ENCODE data around the gene GON4L.
"Not testable (repeated sequence)": the region's sequence is repeated elsewhere in the genome, so short reads cannot be mapped to it uniquely, and the experiment has no call there.

Gene GON4L

GRCh38 chr1:155873860-155874259 lies 16.8 kb upstream of the GON4L start:
- no peak for FAIRE-seq

DNA sequence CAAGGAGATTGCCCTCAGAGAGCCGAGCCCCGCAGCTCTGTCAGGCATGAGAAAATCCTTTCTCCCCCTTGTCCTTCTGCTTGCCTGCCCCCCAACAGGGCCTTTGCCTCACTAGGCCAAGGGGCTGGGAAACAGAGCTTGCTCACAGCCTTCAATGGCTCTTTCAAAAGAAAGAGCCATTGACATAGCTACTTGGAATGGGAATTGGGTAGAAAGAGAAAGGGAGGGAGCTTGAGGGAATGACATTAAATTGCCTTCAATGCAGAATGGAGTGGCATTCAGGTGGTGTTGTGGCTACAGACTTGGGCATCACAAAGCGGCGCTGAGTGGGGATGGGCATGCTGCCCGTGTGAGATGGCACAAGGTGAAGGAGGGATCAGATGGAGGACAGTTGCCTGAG lies 15.5 kb upstream of the GON4L start:
- no peak for FAIRE-seq

- no peak for FAIRE-seq
Observed at GRCh38 chr1:155871390-155871789, 14.4 kb upstream of the GON4L start.

GRCh38 chr1:155867766-155868165 lies 10.8 kb upstream of the GON4L start:
- no peak for FAIRE-seq

GRCh38 chr1:155864393-155864792 lies 7.4 kb upstream of the GON4L start:
- FAIRE-seq = no peak

GRCh38 chr1:155861896-155862295 lies 4.9 kb upstream of the GON4L start:
- FAIRE-seq = no peak

- no peak for FAIRE-seq
Observed at GRCh38 chr1:155860970-155861510, 4.0 kb upstream of the GON4L start.

- no peak for FAIRE-seq
Observed at GRCh38 chr1:155859881-155860871, 3.2 kb upstream of the GON4L start.

DNA sequence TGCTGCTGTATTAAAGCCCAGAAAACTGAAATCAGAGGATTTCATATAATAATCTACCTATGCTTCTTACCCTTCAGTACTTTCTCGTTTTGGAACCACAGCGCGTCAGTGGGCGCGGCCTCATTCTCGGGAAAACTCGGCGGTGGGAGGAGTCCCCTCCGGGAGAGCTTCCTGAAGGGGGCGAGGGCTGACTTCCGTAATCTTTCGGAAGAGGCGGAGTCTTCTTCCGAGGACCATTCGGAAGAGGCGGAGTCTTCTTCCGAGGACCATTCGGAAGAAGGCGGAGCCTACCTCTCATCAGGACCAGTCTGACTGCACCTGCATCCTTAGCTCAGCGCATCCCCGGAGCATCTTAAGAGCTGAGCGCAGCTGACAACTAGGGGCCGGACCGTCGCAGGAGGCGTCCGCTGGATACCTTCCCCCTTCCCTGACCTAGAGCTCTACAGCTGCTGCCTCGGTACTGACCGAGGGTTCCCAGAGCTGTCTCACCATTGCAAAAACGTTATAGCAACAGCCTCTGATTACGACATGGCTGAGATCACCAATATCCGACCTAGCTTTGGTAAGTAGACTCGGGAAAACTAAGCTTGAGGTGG lies 2.3 kb upstream of the GON4L start, which contains the start of gene SYT11:
TSS of gene SYT11 (plus strand) at position 334 of the 596 bp plus-strand sequence. CDS start at position 529, 195 bp downstream.
- FAIRE-seq = peak; percentile 97

- FAIRE-seq = no peak
Observed at GRCh38 chr1:155858800-155859233, 1.8 kb upstream of the GON4L start.

- FAIRE-seq = no peak
Observed at GRCh38 chr1:155856257-155856974, 598 bp downstream of the GON4L start.

GRCh38 chr1:155850345-155850744 lies 6.7 kb downstream of the GON4L start:
- no peak for FAIRE-seq

GRCh38 chr1:155847823-155848529 lies 9.0 kb downstream of the GON4L start:
- FAIRE-seq = no peak

DNA sequence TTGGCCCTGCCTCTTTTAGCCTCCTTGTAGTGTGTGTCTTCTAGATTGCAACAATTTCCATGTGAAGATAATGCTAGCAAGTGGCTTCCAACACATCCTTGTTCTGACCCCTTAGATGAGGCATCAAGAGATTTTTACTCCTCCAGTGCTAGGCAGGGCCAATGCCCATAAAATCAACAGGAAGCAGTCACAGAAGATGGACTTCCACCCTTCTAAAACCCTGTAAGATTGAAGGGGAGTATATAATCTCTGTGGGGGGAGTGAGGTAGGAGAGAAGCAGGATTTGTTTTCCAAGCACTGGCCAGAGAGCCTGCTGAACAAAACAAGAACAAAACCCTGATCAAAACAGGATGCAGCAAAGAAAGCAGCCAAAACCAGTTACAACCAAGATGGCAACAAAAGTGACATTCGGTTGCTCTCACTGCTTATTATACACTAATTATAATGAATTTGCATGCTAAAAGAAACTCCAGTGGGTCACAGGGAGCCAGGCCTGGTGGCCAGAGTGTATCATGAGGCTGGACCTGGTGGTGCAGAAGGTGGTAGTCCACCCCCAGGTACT lies 12.1 kb downstream of the GON4L start:
- no peak for FAIRE-seq

DNA sequence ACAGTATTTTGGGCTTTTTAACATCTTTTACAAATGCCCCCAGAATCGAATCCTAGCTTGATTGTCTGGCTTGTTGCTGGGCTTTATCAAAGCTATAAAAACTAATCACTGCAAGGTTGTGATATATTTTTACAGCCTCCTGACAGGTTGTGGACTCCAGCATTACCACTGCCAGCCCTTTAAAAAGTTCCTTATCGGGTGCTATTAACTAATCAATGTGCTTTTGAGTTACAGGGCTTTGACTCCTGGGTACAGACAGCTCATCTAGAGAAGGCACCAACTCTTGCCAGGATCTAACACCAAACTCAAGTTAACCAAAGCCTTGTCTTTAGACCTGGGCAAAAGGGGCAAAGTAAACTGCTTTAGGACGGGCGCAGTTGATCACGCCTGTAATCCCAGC lies 16.6 kb downstream of the GON4L start:
- no peak for FAIRE-seq

DNA sequence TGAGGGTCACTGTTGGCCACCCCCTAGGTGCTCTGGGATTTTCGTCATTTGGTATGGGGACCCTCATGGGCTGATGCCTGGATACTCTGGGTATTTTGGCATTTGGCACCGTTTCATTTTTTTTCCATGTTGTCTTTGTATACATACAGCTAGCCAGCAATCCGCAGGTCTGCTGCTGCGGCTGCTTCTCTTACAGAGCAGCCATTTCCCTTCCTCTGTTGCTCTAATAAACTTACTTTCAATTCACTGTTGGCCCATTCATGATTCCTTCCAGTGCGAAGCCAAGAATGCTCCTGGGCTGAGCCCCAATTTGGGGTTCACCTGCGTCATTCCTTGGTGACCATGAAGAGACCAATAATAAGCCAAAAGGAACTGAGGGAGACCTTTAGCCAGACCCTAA lies 21.5 kb downstream of the GON4L start:
- FAIRE-seq = no peak

DNA sequence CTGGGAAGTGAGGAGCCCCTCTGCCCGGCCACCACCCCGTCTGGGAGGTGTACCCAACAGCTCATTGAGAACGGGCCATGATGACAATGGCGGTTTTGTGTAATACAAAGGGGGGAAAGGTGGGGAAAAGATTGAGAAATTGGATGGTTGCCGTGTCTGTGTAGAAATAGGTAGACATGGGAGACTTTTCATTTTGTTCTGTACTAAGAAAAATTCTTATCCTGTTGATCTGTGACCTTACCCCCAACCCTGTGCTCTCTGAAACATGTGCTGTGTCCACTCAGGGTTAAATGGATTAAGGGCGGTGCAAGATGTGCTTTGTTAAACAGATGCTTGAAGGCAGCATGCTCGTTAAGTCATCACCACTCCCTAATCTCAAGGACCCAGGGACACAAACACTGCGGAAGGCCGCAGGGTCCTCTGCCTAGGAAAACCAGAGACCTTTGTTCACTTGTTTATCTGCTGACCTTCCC lies 22.1 kb downstream of the GON4L start:
- not testable (repeated sequence) for FAIRE-seq

DNA sequence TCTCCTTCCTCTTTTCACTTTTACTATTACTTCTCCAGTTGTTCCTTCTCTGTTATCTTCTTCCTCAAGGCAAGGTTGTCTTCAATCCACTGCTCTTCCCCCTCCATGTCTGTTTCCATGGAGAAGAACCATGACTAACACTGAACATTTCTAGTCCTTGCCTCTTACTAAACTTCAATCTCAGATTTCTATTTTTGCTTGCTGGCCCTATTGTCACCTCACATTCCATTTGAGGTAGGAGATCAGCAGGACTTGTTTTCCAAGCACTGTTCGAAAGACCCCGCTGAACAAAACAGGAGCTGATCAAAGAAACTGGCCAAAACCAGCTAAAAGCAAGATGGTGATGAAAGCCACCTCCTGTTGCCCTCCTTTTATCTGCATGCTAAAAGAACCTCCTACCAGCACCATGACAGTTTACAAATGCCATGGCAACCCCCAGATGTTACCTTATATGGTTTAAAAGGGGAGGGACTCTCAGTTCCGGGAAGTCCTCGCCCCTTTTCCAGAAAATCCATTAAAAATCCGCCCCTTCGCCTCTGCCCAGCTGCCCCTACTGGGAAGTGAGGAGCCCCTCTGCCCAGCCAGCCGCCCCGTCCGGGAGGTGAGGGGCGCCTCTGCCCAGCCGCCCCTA lies 22.6 kb downstream of the GON4L start:
- FAIRE-seq = no peak

GRCh38 chr1:155833665-155834295 lies 23.2 kb downstream of the GON4L start:
- no peak for FAIRE-seq

DNA sequence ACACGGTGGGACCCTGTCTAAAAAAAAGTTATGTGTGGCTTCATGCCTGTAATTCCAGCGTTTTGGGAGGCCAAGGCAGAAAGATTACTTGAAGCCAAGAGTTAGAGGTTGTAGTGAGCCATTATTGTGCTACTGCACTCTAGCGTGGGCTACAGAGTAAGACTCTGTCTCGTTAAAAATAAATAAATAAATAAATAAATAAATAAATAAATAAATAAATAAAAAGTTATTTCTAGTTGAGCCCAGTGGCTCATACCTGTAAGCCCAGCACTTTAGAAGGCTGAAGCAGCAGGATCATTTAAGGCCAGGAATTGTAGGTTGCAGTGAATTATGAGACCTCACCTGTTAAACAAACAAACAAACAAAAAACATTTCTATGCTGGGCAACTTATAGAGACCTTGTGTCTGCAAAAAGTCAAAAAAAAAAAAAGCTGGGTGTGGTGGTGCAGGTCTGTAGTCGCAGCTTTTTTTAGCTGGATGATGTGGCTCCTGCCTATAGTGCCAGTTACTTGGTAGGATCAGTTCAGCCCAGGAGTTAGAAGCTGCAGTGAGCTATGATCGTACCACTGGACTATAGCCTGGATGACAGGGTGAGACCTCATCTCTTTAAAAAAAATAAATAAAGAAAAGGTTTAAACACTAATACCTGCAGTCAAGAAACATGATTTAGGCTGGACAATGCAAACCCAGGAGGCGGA lies 25.6 kb downstream of the GON4L start:
- FAIRE-seq = no peak
